GM23338 (cell line): ENCODE data around the gene MSANTD1. TPM values are rescaled to one million over a fixed set of nuclear protein-coding genes. Genes with fewer than 3 reads are reported as not detected.

Experiments
- ATAC-seq: fragments of 200-7000 bp; cut with Tn5 transposase; 3 replicates; pipeline ENCODE4 v1.9.1; 2020
- DNase-seq: peaks from one replicate; pipeline ENCODE4 v3.0.0-alpha.2; 2015; ENCODE audit warnings: low spot score
- H2AFZ ChIP-seq: fragments of 200-600 bp; sonication (generic); 2 replicates; pipeline ENCODE4 v1.8.0; 2016; ENCODE audit warnings: antibody characterized with exemption, mild to moderate bottlenecking, moderate library complexity
- H3F3A ChIP-seq: fragments of 200-600 bp; sonication (generic); replicated peaks from 2 replicates; pipeline ENCODE4 v1.8.0; 2017; ENCODE audit warnings: antibody characterized with exemption, mixed run types, low read depth
- H3K27ac ChIP-seq: fragments of 200-600 bp; sonication (generic); 2 replicates; pipeline ENCODE4 v1.6.1; 2016; ENCODE audit warnings: low read depth
- H3K27me3 ChIP-seq: fragments of 200-600 bp; sonication (generic); 2 replicates; pipeline ENCODE4 v1.8.0; 2016; ENCODE audit warnings: mild to moderate bottlenecking, mixed run types, moderate library complexity; ENCODE audit not compliant: insufficient read depth
- H3K36me3 ChIP-seq: fragments of 200-600 bp; sonication (generic); 2 replicates; pipeline ENCODE4 v1.8.0; 2016; ENCODE audit warnings: mild to moderate bottlenecking; ENCODE audit not compliant: insufficient read depth
- H3K4me1 ChIP-seq: fragments of 200-600 bp; sonication (generic); 2 replicates; pipeline ENCODE4 v1.8.0; 2016; ENCODE audit warnings: mild to moderate bottlenecking, moderate library complexity; ENCODE audit not compliant: insufficient read depth
- H3K4me2 ChIP-seq: fragments of 200-600 bp; sonication (generic); 2 replicates; pipeline ENCODE4 v1.7.1; 2017; ENCODE audit warnings: mixed run types
- H3K4me3 ChIP-seq: fragments of 200-600 bp; sonication (generic); 2 replicates; pipeline ENCODE4 v1.6.1; 2016; ENCODE audit warnings: mixed run types
- H3K79me2 ChIP-seq: fragments of 200-600 bp; sonication (generic); replicated peaks from 2 replicates; pipeline ENCODE4 v1.8.0; 2017; ENCODE audit warnings: mild to moderate bottlenecking; ENCODE audit not compliant: insufficient read depth
- H3K9me2 ChIP-seq: fragments of 200-600 bp; sonication (generic); 2 replicates; pipeline ENCODE4 v1.8.0; 2017; ENCODE audit not compliant: insufficient read depth
- H4K20me1 ChIP-seq: fragments of 200-600 bp; sonication (generic); replicated peaks from 2 replicates; pipeline ENCODE4 v1.8.0; 2017; ENCODE audit warnings: mild to moderate bottlenecking; ENCODE audit not compliant: insufficient read depth
- H3K27ac Mint-ChIP-seq: 2 replicates; pipeline ENCODE4 v1.8.0; 2020; ENCODE audit warnings: inconsistent platforms, mild to moderate bottlenecking, moderate library complexity, mixed read lengths
- H3K27me3 Mint-ChIP-seq: 3 replicates; pipeline ENCODE4 v1.8.0; 2022; ENCODE audit warnings: low read depth, mild to moderate bottlenecking, moderate library complexity, mixed read lengths, inconsistent platforms; ENCODE audit not compliant: insufficient read depth, poor library complexity
- H3K36me3 Mint-ChIP-seq: 3 replicates; pipeline ENCODE4 v1.8.0; 2021; ENCODE audit warnings: low read depth, mild to moderate bottlenecking, inconsistent platforms, moderate library complexity, mixed read lengths
- H3K4me1 Mint-ChIP-seq: 3 replicates; pipeline ENCODE4 v1.8.0; 2020; ENCODE audit warnings: mild to moderate bottlenecking, inconsistent platforms, mixed read lengths
- H3K4me3 Mint-ChIP-seq: 3 replicates; pipeline ENCODE4 v1.8.0; 2021; ENCODE audit warnings: moderate library complexity, mild to moderate bottlenecking, inconsistent platforms, mixed read lengths
- H3K9me3 Mint-ChIP-seq: 3 replicates; pipeline ENCODE4 v1.8.0; 2020; ENCODE audit warnings: moderate library complexity, mild to moderate bottlenecking, inconsistent platforms, mixed read lengths
- CREB1 ChIP-seq: fragments of 250-450 bp; sonication (Bioruptor Pico); IDR thresholded peaks from 2 replicates; pipeline ENCODE4 v1.5.0; 2020; ENCODE audit warnings: low read depth, mild to moderate bottlenecking, moderate library complexity
- EZH2 ChIP-seq: fragments of 200-600 bp; sonication (generic); IDR thresholded peaks from one replicate; pipeline ENCODE4 v1.8.0; 2017; ENCODE audit warnings: antibody characterized with exemption, mild to moderate bottlenecking, low read depth; ENCODE audit not compliant: unreplicated experiment
- EZH2phosphoT487 ChIP-seq: fragments of 200-600 bp; sonication (generic); IDR thresholded peaks from one replicate; pipeline ENCODE4 v1.8.1; 2018; ENCODE audit warnings: antibody characterized with exemption; ENCODE audit not compliant: unreplicated experiment
- JUNB ChIP-seq: IDR thresholded peaks from one replicate; pipeline ENCODE4 v1.6.1; 2016; ENCODE audit warnings: antibody characterized with exemption; ENCODE audit not compliant: unreplicated experiment
- NANOG ChIP-seq: IDR thresholded peaks from 2 replicates; pipeline ENCODE4 v1.6.1; 2016; ENCODE audit warnings: antibody characterized with exemption, borderline replicate concordance
- POLR2AphosphoS5 ChIP-seq: IDR thresholded peaks from 2 replicates; pipeline ENCODE4 v1.6.1; 2016; ENCODE audit warnings: antibody characterized with exemption, low read depth
- STAT1 ChIP-seq: IDR thresholded peaks from one replicate; pipeline ENCODE4 v1.6.1; 2016; ENCODE audit warnings: antibody characterized with exemption; ENCODE audit not compliant: unreplicated experiment
- ZNF114 ChIP-seq: fragments of 250-450 bp; sonication (Bioruptor Pico); IDR thresholded peaks from 2 replicates; pipeline ENCODE4 v1.5.0; 2020; ENCODE audit warnings: mild to moderate bottlenecking, moderate library complexity
- ZNF331 ChIP-seq: fragments of 250-450 bp; sonication (Bioruptor Pico); IDR thresholded peaks from 2 replicates; pipeline ENCODE4 v1.5.0; 2020; ENCODE audit warnings: low read depth, mild to moderate bottlenecking, moderate library complexity
- polyA plus RNA-seq: library from polyadenylated mRNA; unstranded; fragments of >200 nt; fragmentation: Nextera tagmentation; extraction: Ambion mirVana; gene quantifications from 2 replicates; pipeline ENCODE4 v1.2.1, GENCODE V29; 2016
- total RNA-seq: library from RNA; depleted of rRNA; stranded (reverse); fragments of >200 nt; shearing (Covaris generic); gene quantifications from 2 replicates; pipeline ENCODE4 v1.2.3, GENCODE V29; 2014
- TF ChIP-seq, protein P1 (sequence below): fragments of 250-450 bp; sonication (Bioruptor Pico); IDR thresholded peaks from 2 replicates; pipeline ENCODE4 v1.5.0; 2020; ENCODE audit warnings: mild to moderate bottlenecking, moderate library complexity
- TF ChIP-seq, protein P2 (sequence below), 2 experiments: fragments of 200-600 bp in 1 of 2; sonication (generic) in 1 of 2; conservative IDR thresholded peaks; 2 replicates each; pipeline versions ENCODE4 v1.5.1 to v1.6.1; 2016 to 2017; ENCODE audit warnings: antibody characterized with exemption in 2 of 2, low read depth in 2 of 2, mild to moderate bottlenecking in 2 of 2, moderate library complexity in 1 of 2
- TF ChIP-seq, protein P3 (sequence below): IDR thresholded peaks from 2 replicates; pipeline ENCODE4 v1.6.1; 2016; ENCODE audit warnings: antibody characterized with exemption
- TF ChIP-seq, protein P4 (sequence below): IDR thresholded peaks from one replicate; pipeline ENCODE4 v1.6.1; 2018; ENCODE audit warnings: antibody characterized with exemption; ENCODE audit not compliant: unreplicated experiment

Gene MSANTD1
- total and polyA plus RNA-seq, 2 experiments from 2014 or later, result 0.29 to 1.0 TPM

DNA sequence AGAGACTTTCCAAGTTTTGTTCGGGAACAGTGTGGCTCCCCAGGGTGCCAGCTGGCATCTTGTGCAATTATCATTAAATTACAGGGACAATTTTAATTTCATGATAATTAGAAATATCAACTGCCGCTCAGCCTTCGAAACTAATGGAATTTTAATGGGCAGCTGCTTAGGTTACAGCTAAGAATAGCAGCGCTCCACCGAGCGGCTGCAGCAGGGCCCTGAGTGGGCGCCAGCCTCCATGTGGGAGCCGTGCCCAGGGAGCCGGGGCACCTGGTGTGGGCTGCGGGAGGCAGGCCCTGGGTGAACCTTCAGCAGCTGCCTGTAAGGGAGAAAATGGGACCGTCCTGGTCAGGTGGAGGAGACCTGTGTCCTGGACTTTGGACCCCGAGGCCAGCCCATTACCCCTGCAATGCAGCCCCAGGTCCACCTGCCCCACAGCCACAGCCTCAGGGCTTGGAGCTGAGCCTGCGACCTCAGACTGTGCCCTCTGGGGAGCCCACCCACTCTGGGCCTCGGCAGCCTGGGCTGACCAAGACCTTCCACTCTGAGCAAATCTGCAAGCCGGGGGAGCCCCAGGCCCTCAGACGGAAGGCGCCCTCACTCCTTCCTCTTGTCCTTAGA is 21.1 kb downstream of the MSANTD1 start:
- peak; percentile 28 for ATAC-seq
- Histone ChIP-seq H3F3A (no peaks in the 10 kb centered on the region), H3K4me1 (no peaks in the 10 kb centered on the region), H3K79me2 (no peaks in the 10 kb centered on the region), H3K27ac (no peak overlapping the region), H3K4me3 (no peak overlapping the region), H3K4me2 (no peak overlapping the region), H4K20me1 (no peaks in the 10 kb centered on the region), H3K27me3 (no peaks in the 10 kb centered on the region), H3K36me3 (no peaks in the 10 kb centered on the region), H3K9me2 (no peaks in the 10 kb centered on the region), H2AFZ (no peak overlapping the region)
- peaks cover 12% of the 10 kb centered on the region for H3K4me1 Mint-ChIP-seq
- no peaks in the 10 kb centered on the region for H3K9me3 Mint-ChIP-seq
- H3K27me3 Mint-ChIP-seq, result no peaks in the 10 kb centered on the region
- no peak overlapping the region for H3K27ac Mint-ChIP-seq
- no peaks in the 10 kb centered on the region for H3K36me3 Mint-ChIP-seq
- H3K4me3 Mint-ChIP-seq, result no peak overlapping the region
- TF ChIP-seq, protein P1, sequence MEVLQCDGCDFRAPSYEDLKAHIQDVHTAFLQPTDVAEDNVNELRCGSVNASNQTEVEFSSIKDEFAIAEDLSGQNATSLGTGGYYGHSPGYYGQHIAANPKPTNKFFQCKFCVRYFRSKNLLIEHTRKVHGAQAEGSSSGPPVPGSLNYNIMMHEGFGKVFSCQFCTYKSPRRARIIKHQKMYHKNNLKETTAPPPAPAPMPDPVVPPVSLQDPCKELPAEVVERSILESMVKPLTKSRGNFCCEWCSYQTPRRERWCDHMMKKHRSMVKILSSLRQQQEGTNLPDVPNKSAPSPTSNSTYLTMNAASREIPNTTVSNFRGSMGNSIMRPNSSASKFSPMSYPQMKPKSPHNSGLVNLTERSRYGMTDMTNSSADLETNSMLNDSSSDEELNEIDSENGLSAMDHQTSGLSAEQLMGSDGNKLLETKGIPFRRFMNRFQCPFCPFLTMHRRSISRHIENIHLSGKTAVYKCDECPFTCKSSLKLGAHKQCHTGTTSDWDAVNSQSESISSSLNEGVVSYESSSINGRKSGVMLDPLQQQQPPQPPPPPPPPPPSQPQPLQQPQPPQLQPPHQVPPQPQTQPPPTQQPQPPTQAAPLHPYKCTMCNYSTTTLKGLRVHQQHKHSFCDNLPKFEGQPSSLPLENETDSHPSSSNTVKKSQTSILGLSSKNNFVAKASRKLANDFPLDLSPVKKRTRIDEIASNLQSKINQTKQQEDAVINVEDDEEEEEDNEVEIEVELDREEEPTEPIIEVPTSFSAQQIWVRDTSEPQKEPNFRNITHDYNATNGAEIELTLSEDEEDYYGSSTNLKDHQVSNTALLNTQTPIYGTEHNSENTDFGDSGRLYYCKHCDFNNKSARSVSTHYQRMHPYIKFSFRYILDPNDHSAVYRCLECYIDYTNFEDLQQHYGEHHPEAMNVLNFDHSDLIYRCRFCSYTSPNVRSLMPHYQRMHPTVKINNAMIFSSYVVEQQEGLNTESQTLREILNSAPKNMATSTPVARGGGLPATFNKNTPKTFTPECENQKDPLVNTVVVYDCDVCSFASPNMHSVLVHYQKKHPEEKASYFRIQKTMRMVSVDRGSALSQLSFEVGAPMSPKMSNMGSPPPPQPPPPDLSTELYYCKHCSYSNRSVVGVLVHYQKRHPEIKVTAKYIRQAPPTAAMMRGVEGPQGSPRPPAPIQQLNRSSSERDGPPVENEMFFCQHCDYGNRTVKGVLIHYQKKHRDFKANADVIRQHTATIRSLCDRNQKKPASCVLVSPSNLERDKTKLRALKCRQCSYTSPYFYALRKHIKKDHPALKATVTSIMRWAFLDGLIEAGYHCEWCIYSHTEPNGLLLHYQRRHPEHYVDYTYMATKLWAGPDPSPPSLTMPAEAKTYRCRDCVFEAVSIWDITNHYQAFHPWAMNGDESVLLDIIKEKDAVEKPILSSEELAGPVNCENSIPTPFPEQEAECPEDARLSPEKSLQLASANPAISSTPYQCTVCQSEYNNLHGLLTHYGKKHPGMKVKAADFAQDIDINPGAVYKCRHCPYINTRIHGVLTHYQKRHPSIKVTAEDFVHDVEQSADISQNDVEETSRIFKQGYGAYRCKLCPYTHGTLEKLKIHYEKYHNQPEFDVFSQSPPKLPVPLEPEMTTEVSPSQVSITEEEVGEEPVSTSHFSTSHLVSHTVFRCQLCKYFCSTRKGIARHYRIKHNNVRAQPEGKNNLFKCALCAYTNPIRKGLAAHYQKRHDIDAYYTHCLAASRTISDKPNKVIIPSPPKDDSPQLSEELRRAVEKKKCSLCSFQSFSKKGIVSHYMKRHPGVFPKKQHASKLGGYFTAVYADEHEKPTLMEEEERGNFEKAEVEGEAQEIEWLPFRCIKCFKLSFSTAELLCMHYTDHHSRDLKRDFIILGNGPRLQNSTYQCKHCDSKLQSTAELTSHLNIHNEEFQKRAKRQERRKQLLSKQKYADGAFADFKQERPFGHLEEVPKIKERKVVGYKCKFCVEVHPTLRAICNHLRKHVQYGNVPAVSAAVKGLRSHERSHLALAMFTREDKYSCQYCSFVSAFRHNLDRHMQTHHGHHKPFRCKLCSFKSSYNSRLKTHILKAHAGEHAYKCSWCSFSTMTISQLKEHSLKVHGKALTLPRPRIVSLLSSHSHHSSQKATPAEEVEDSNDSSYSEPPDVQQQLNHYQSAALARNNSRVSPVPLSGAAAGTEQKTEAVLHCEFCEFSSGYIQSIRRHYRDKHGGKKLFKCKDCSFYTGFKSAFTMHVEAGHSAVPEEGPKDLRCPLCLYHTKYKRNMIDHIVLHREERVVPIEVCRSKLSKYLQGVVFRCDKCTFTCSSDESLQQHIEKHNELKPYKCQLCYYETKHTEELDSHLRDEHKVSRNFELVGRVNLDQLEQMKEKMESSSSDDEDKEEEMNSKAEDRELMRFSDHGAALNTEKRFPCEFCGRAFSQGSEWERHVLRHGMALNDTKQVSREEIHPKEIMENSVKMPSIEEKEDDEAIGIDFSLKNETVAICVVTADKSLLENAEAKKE (CRISPR knock-in tag), result no peak
- TF ChIP-seq NANOG (no peak), EZH2phosphoT487 (no peak), POLR2AphosphoS5 (no peak), CREB1 (CRISPR knock-in tag) (no peak), ZNF114 (CRISPR knock-in tag) (no peak), ZNF331 (CRISPR knock-in tag) (no peak), EZH2 (no peak), STAT1 (no peak), JUNB (no peak)
- TF ChIP-seq, protein P2, sequence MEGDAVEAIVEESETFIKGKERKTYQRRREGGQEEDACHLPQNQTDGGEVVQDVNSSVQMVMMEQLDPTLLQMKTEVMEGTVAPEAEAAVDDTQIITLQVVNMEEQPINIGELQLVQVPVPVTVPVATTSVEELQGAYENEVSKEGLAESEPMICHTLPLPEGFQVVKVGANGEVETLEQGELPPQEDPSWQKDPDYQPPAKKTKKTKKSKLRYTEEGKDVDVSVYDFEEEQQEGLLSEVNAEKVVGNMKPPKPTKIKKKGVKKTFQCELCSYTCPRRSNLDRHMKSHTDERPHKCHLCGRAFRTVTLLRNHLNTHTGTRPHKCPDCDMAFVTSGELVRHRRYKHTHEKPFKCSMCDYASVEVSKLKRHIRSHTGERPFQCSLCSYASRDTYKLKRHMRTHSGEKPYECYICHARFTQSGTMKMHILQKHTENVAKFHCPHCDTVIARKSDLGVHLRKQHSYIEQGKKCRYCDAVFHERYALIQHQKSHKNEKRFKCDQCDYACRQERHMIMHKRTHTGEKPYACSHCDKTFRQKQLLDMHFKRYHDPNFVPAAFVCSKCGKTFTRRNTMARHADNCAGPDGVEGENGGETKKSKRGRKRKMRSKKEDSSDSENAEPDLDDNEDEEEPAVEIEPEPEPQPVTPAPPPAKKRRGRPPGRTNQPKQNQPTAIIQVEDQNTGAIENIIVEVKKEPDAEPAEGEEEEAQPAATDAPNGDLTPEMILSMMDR (conservative IDR thresholded peaks at IDR 0.05; ENCODE audit: low read depth in 2 of 2), result no peak
- TF ChIP-seq, protein P3, sequence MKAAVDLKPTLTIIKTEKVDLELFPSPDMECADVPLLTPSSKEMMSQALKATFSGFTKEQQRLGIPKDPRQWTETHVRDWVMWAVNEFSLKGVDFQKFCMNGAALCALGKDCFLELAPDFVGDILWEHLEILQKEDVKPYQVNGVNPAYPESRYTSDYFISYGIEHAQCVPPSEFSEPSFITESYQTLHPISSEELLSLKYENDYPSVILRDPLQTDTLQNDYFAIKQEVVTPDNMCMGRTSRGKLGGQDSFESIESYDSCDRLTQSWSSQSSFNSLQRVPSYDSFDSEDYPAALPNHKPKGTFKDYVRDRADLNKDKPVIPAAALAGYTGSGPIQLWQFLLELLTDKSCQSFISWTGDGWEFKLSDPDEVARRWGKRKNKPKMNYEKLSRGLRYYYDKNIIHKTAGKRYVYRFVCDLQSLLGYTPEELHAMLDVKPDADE, result no peak
- TF ChIP-seq, protein P4, sequence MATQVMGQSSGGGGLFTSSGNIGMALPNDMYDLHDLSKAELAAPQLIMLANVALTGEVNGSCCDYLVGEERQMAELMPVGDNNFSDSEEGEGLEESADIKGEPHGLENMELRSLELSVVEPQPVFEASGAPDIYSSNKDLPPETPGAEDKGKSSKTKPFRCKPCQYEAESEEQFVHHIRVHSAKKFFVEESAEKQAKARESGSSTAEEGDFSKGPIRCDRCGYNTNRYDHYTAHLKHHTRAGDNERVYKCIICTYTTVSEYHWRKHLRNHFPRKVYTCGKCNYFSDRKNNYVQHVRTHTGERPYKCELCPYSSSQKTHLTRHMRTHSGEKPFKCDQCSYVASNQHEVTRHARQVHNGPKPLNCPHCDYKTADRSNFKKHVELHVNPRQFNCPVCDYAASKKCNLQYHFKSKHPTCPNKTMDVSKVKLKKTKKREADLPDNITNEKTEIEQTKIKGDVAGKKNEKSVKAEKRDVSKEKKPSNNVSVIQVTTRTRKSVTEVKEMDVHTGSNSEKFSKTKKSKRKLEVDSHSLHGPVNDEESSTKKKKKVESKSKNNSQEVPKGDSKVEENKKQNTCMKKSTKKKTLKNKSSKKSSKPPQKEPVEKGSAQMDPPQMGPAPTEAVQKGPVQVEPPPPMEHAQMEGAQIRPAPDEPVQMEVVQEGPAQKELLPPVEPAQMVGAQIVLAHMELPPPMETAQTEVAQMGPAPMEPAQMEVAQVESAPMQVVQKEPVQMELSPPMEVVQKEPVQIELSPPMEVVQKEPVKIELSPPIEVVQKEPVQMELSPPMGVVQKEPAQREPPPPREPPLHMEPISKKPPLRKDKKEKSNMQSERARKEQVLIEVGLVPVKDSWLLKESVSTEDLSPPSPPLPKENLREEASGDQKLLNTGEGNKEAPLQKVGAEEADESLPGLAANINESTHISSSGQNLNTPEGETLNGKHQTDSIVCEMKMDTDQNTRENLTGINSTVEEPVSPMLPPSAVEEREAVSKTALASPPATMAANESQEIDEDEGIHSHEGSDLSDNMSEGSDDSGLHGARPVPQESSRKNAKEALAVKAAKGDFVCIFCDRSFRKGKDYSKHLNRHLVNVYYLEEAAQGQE, result no peak
- no peak for DNase-seq
